K562 (cell line): ENCODE results near the gene TMTC2. TPM values are rescaled to one million over a fixed set of nuclear protein-coding genes. Genes with fewer than 3 reads are reported as not detected.

Experiments
- ATAC-seq: fragments of 200-7000 bp; cut with Tn5 transposase; 3 replicates; pipeline ENCODE4 v1.9.1; 2020; ENCODE audit warnings: moderate library complexity
- BruUV-seq: library from RNA; stranded (reverse); fragments of 400-500 nt; replicated peaks from 2 replicates; lab custom pipeline; 2021; lab: Mats Ljungman, UMichigan
- CTCF ChIA-PET: fragments of 300-600 bp; formaldehyde crosslinking; extraction: SDS; loops from one replicate; lab custom pipeline; 2021; ENCODE audit warnings: low intra/inter-chr PET ratio; lab: Yijun Ruan, JAX
- POLR2A ChIA-PET: fragments of 300-600, 350-650 bp; sonication (Branson Sonifier 250); formaldehyde crosslinking; extraction: SDS; loops from one replicate; lab custom pipeline; 2021; ENCODE audit warnings: antibody characterized with exemption, inconsistent platforms; lab: Yijun Ruan, JAX
- DNase-seq, 4 experiments: peaks; one replicate each; pipeline versions ENCODE4 v3.0.0 to v3.0.0-alpha.2; 2011 to 2018; ENCODE audit warnings: low spot score in 3 of 4, mixed read lengths in 3 of 4; ENCODE audit errors: extremely low read depth in 1 of 4
- FAIRE-seq: peaks from 2 replicates; lab custom pipeline; 2011; peaks lifted over from hg19 to GRCh38; lab: Jason Lieb, UNC
- H2AFZ ChIP-seq: 2 replicates; pipeline ENCODE4 v1.6.0; 2011; ENCODE audit warnings: low read depth, low read length, control low read depth, inconsistent platforms
- H3K27ac ChIP-seq: fragments of 200-600 bp; 3 replicates; pipeline ENCODE4 v1.8.0; 2011; ENCODE audit warnings: low read depth, mild to moderate bottlenecking, control low read depth, inconsistent platforms, low read length, moderate library complexity, mixed read lengths; ENCODE audit errors: extremely low read depth
- H3K27me3 ChIP-seq, 2 experiments: fragments of 300-600 bp in 1 of 2; 2 replicates in 1 of 2; 3 replicates in 1 of 2; pipeline versions ENCODE4 v1.6.0 to v1.8.0; 2011; ENCODE audit warnings: inconsistent platforms in 2 of 2, low read length in 2 of 2, mild to moderate bottlenecking in 1 of 2, mixed read lengths in 1 of 2, moderate library complexity in 1 of 2; ENCODE audit not compliant: control insufficient read depth in 2 of 2, insufficient read depth in 2 of 2
- H3K36me3 ChIP-seq: fragments of 300-600 bp; 3 replicates; pipeline ENCODE4 v1.8.0; 2011; ENCODE audit warnings: mild to moderate bottlenecking, low read length, inconsistent platforms; ENCODE audit not compliant: control insufficient read depth, insufficient read depth
- H3K4me1 ChIP-seq, 2 experiments: fragments of 200-600 bp in 1 of 2; replicated peaks in 1 of 2; 2 replicates in 1 of 2; 3 replicates in 1 of 2; pipeline versions ENCODE4 v1.5.1 to v1.8.0; 2011; ENCODE audit warnings: inconsistent platforms in 2 of 2, low read length in 2 of 2, mild to moderate bottlenecking in 1 of 2, mixed read lengths in 1 of 2, moderate library complexity in 1 of 2; ENCODE audit not compliant: control insufficient read depth in 2 of 2, insufficient read depth in 2 of 2
- H3K4me2 ChIP-seq: 2 replicates; pipeline ENCODE4 v1.6.1; 2011; ENCODE audit warnings: low read length, control low read depth, inconsistent platforms, mixed read lengths; ENCODE audit not compliant: insufficient read depth
- H3K4me3 ChIP-seq: fragments of 200-600 bp; sonication (generic), shearing (Covaris generic); 2 replicates; pipeline ENCODE4 v1.5.1; 2016; ENCODE audit warnings: control low read depth, inconsistent platforms
- H3K79me2 ChIP-seq: fragments of 200-600 bp; 3 replicates; pipeline ENCODE4 v1.8.0; 2011; ENCODE audit warnings: low read length, inconsistent platforms; ENCODE audit not compliant: control insufficient read depth, insufficient read depth
- H3K9ac ChIP-seq, 2 experiments: 2 replicates each; pipeline versions ENCODE4 v1.6.0 to v1.6.1; 2011; ENCODE audit warnings: low read depth in 2 of 2, low read length in 2 of 2, control low read depth in 1 of 2, inconsistent platforms in 1 of 2, mild to moderate bottlenecking in 1 of 2, mixed read lengths in 1 of 2; ENCODE audit not compliant: insufficient read depth in 1 of 2
- H3K9me1 ChIP-seq: one replicate; pipeline ENCODE4 v1.6.0; 2011; ENCODE audit warnings: inconsistent platforms, mild to moderate bottlenecking, low read length, moderate library complexity; ENCODE audit not compliant: control insufficient read depth, insufficient read depth
- H3K9me3 ChIP-seq: replicated peaks from 2 replicates; pipeline ENCODE4 v1.5.1; 2011; ENCODE audit warnings: low read depth, low read length, inconsistent platforms; ENCODE audit not compliant: control insufficient read depth, insufficient read depth
- H4K20me1 ChIP-seq: replicated peaks from 2 replicates; pipeline ENCODE4 v1.6.1; 2011; ENCODE audit warnings: low read length, inconsistent platforms, mixed read lengths; ENCODE audit not compliant: control insufficient read depth, insufficient read depth
- ETV6 ChIP-seq, 3 experiments: fragments of 150-350 bp in 1 of 3; sonication (generic) in 1 of 3; formaldehyde crosslinking in 1 of 3; IDR thresholded peaks; 2 replicates each; pipeline versions ENCODE4 v1.6.1 to v1.8.0; 2014 to 2022; ENCODE audit warnings: borderline replicate concordance in 2 of 3, low read depth in 2 of 3, antibody characterized with exemption in 1 of 3, low read length in 1 of 3, mild to moderate bottlenecking in 1 of 3, missing genetic modification reagents in 1 of 3
- GABPB2 ChIP-seq: fragments of 250-450 bp; sonication (Bioruptor Pico); conservative IDR thresholded peaks from 2 replicates; pipeline ENCODE4 v1.5.1; 2021; ENCODE audit warnings: mild to moderate bottlenecking
- MTA1 ChIP-seq: fragments of 450-650 bp; IDR thresholded peaks from 2 replicates; pipeline ENCODE4 v1.6.1; 2017; ENCODE audit warnings: borderline replicate concordance
- NFE2 ChIP-seq: IDR thresholded peaks from 2 replicates; pipeline ENCODE4 v1.6.1; 2014; ENCODE audit warnings: antibody characterized with exemption, low read depth
- XRCC3 ChIP-seq: fragments of 450-650 bp; IDR thresholded peaks from 2 replicates; pipeline ENCODE4 v1.6.1; 2017; ENCODE audit warnings: mild to moderate bottlenecking, moderate library complexity
- ZKSCAN1 ChIP-seq: fragments of 150-350 bp; IDR thresholded peaks from 2 replicates; pipeline ENCODE4 v1.6.1; 2016; ENCODE audit warnings: low read depth, low read length
- WGBS: fragments of 100-300 bp; shearing (Covaris generic); methylation state at CpG from one replicate; pipeline ENCODE4 v1.1.6; 2016; ENCODE audit warnings: low coverage, mixed read lengths; ENCODE audit not compliant: insufficient coverage; ENCODE audit errors: missing lambda C conversion rate; 5-methylcytosine and 5-hydroxymethylcytosine counted together
- in situ Hi-C: fragments of 300-500 bp; cut with MboI; formaldehyde crosslinking; loops from 4 replicates; pipeline ENCODE4 v1.15.0; 2018; ENCODE audit warnings: inconsistent platforms, mixed read lengths
- intact Hi-C: fragments of 100-400 bp; cut with micrococcal nuclease; formaldehyde crosslinking; loops from 2 replicates; pipeline ENCODE4 v1.14.2; 2022
- polyA plus RNA-seq, 8 experiments: library from polyadenylated mRNA; depleted of rRNA in 4 of 8; stranded (reverse) in 5 of 8; unstranded in 3 of 8; fragments of >200 nt; fragmentation: Nextera tagmentation in 2 of 8; fragmentation: Illumina TruSeq in 1 of 8; extraction: Ambion mirVana in 2 of 8; extraction: Trizol in 1 of 8; gene quantifications; 2 replicates each; pipeline versions ENCODE4 v1.2.1 to v1.2.3, GENCODE V29; 2011 to 2014; ENCODE audit warnings: inconsistent platforms in 1 of 8, missing spikeins in 1 of 8
- total RNA-seq, 7 experiments: library from RNA; depleted of rRNA in 6 of 7; stranded (reverse); fragments of >200 nt in 6 of 7; fragmentation: Illumina TruSeq in 2 of 7; extraction: Trizol in 2 of 7; gene quantifications; 2 replicates each; pipeline versions ENCODE4 v1.2.1 to v1.2.3, GENCODE V29; 2011 to 2021; ENCODE audit warnings: low replicate concordance in 1 of 7
- TF ChIP-seq, protein P1 (sequence below): sonication (generic); formaldehyde crosslinking; IDR thresholded peaks from 2 replicates; pipeline ENCODE4 v1.8.0; 2022; ENCODE audit warnings: missing genetic modification reagents, mild to moderate bottlenecking, borderline replicate concordance
- TF ChIP-seq, protein P2 (sequence below): sonication (generic); formaldehyde crosslinking; IDR thresholded peaks from 2 replicates; pipeline ENCODE4 v1.9.0; 2022; ENCODE audit warnings: mild to moderate bottlenecking, missing genetic modification reagents

The TMTC2 gene
- total and polyA plus RNA-seq, 9 of the 15 experiments (the other 6 are each of a cell fraction or from before 2014, with no cell fraction given), result 0.29 to 1.1 (median 0.55) TPM

- Histone ChIP-seq H3K4me3 (no peak overlapping the region), H3K9me3 (no peaks in the 10 kb centered on the region), H3K79me2 (no peaks in the 10 kb centered on the region), H3K4me2 (no peak overlapping the region), H3K4me1 (no peaks in the 10 kb centered on the region), H2AFZ (no peak overlapping the region), H4K20me1 (no peaks in the 10 kb centered on the region), H3K9me1 (no peaks in the 10 kb centered on the region), H3K36me3 (no peaks in the 10 kb centered on the region), H3K27ac (no peak overlapping the region), H3K27me3 (no peaks in the 10 kb centered on the region), H3K9ac (no peak overlapping the region)
- ChIA-PET POLR2A (no interaction called here), CTCF (no interaction called here)
- no peak for DNase-seq
- no peak for FAIRE-seq
- in situ Hi-C loops, result no loop called here
- BruUV-seq, result no TSS peak
- 3% methylated on average over 2 of the region's 2 CpGs for WGBS
- intact Hi-C loops, result no loop called here
- no peak for ATAC-seq
- TF ChIP-seq GABPB2, result no peak
- TF ChIP-seq, protein P1, sequence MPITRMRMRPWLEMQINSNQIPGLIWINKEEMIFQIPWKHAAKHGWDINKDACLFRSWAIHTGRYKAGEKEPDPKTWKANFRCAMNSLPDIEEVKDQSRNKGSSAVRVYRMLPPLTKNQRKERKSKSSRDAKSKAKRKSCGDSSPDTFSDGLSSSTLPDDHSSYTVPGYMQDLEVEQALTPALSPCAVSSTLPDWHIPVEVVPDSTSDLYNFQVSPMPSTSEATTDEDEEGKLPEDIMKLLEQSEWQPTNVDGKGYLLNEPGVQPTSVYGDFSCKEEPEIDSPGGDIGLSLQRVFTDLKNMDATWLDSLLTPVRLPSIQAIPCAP (CRISPR knock-in tag), result no peak
- no peak for TF ChIP-seq ZKSCAN1
- no peak for TF ChIP-seq ETV6 (IDR thresholded peaks at IDR 0.05; ENCODE audit: borderline replicate concordance in 1 of 2, low read depth in 2 of 2, low read length in 1 of 2)
- no peak for TF ChIP-seq ETV6 (CRISPR knock-in tag; IDR thresholded peaks at IDR 0.05; ENCODE audit: borderline replicate concordance)
- TF ChIP-seq, protein P2, sequence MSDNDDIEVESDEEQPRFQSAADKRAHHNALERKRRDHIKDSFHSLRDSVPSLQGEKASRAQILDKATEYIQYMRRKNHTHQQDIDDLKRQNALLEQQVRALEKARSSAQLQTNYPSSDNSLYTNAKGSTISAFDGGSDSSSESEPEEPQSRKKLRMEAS, result no peak
- TF ChIP-seq NFE2, result no peak
- no peak for TF ChIP-seq XRCC3
- no peak for TF ChIP-seq MTA1
These were observed 189.4 kb downstream of the TMTC2 start for GRCh38 chr12:82876075-82876474.
